ENCODE data around the gene TMEM225B. TPM values are rescaled to one million over a fixed set of nuclear protein-coding genes. Genes with fewer than 3 reads are reported as not detected.

The TMEM225B gene
- total RNA-seq, 4 donors from 2014 or later = 0.68 to 1.6 TPM; not detected in 2

DNA sequence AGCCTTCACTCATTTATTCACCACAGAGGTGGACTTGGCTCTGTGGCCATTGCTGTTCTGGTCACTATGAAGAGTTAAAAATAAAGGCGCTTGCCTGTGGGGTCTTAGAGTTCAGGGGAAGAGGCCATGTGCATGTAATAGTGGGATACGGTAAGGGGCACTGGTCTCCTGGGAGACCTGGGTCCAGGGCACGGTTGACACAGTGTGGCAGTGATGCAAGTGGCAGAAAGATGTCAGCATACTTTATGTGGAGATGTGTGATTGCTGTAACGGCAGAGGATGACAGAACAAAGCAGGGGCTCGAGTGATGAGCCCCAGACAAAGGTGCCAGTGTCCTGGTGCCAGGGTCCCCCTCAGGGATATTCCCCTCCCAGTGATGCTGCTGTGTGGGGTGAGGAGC is 27.3 kb downstream of the TMEM225B start:
- Histone ChIP-seq H3K9me3 (no peaks in the 10 kb centered on the region), H3K27ac (no peak overlapping the region), H3K27me3 (no peaks in the 10 kb centered on the region), H3K4me1 (peaks cover 0 to 4% (median 0%) of the 10 kb centered on the region in 4 donors), H3K4me3 (no peak overlapping the region), H3K36me3 (peaks cover 0 to 86% (median 32%) of the 10 kb centered on the region in 4 donors)
- in situ Hi-C loops (cut with MboI; ENCODE audit: low pct_ligation_motif_present in 1 of 4, low pct_unique_long_range_greater_than_20kb in 1 of 4, low sequenced_read_pairs in 3 of 4) (no loop called here), intact Hi-C loops (cut with DNase I; ENCODE audit: low total_unique reads) (no loop called here)
- WGBS, 2 donors (ENCODE audit: low coverage in 1 of 2) = 90 to 93% methylated on average over 2 to 5 of the region's 5 CpGs
- TF ChIP-seq EP300 (IDR thresholded peaks at IDR 0.05; ENCODE audit: low read depth) (no peak), POLR2A (IDR thresholded peaks at IDR 0.05) (no peak), POLR2AphosphoS5 (IDR thresholded peaks at IDR 0.05) (no peak)
- TF ChIP-seq, protein P1, sequence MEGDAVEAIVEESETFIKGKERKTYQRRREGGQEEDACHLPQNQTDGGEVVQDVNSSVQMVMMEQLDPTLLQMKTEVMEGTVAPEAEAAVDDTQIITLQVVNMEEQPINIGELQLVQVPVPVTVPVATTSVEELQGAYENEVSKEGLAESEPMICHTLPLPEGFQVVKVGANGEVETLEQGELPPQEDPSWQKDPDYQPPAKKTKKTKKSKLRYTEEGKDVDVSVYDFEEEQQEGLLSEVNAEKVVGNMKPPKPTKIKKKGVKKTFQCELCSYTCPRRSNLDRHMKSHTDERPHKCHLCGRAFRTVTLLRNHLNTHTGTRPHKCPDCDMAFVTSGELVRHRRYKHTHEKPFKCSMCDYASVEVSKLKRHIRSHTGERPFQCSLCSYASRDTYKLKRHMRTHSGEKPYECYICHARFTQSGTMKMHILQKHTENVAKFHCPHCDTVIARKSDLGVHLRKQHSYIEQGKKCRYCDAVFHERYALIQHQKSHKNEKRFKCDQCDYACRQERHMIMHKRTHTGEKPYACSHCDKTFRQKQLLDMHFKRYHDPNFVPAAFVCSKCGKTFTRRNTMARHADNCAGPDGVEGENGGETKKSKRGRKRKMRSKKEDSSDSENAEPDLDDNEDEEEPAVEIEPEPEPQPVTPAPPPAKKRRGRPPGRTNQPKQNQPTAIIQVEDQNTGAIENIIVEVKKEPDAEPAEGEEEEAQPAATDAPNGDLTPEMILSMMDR (IDR thresholded peaks at IDR 0.05) = no peak
- no peak for DNase-seq

DNA sequence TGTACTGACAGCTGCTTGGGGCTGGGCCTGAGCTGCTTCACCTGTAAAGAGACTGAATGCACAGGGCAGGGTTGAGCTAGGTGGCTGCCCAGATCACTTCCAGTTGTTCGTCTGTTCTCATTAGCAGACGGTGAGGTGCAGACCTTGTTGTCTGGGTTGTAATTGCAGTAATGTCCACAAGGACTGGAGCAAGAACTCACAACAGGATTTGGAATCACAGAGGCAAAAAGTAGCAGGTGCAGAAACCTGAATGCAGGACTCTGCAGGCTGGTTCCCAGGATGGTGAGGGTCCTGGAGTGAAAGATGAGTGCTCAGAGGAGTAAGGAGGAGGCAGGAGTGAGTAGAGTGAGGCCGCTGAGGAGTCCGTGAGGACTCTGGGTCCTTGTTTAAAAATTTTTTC is 27.9 kb downstream of the TMEM225B start:
- WGBS, 2 donors (ENCODE audit: low coverage in 1 of 2) = 95% methylated on average over 4 of the region's 4 CpGs; no CpG with 5 or more reads in 1 of the 2 donors
- in situ Hi-C loops (cut with MboI; ENCODE audit: low pct_ligation_motif_present in 1 of 4, low pct_unique_long_range_greater_than_20kb in 1 of 4, low sequenced_read_pairs in 3 of 4) (no loop called here), intact Hi-C loops (cut with DNase I; ENCODE audit: low total_unique reads) (no loop called here)
- TF ChIP-seq EP300 (IDR thresholded peaks at IDR 0.05; ENCODE audit: low read depth) = no peak
- TF ChIP-seq POLR2AphosphoS5 (IDR thresholded peaks at IDR 0.05) = no peak
- TF ChIP-seq, protein P1 (IDR thresholded peaks at IDR 0.05) = no peak
- no peak for TF ChIP-seq POLR2A (IDR thresholded peaks at IDR 0.05)
- no peak for DNase-seq
- H3K9me3 ChIP-seq = no peaks in the 10 kb centered on the region
- peaks cover 0 to 81% (median 29%) of the 10 kb centered on the region in 4 donors for H3K36me3 ChIP-seq
- peaks cover 0 to 4% (median 0%) of the 10 kb centered on the region in 4 donors for H3K4me1 ChIP-seq
- no peak overlapping the region for H3K4me3 ChIP-seq
- H3K27ac ChIP-seq = no peak overlapping the region
- no peaks in the 10 kb centered on the region for H3K27me3 ChIP-seq

DNA sequence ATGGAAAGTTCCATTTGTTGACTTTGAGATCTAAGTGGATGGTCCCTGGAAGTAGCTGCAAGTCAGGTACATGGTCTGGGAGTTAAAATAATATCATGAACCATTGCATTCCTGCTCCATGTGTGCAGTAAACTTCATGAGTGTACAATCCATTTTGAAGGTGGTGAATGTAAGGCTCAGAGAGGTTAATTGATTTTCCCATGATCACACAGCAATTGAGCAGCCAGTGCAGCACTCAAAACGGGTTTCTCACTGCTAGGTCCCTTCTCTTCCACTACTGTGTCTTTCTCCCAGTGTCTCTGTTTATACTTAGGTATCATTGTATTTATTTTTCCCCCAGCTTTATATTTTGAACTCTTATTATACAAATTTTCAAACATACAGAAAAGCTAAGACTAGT is 28.6 kb downstream of the TMEM225B start:
- Histone ChIP-seq H3K27me3 (no peaks in the 10 kb centered on the region), H3K4me1 (peaks cover 0 to 4% (median 0%) of the 10 kb centered on the region in 4 donors), H3K36me3 (peaks cover 0 to 75% (median 27%) of the 10 kb centered on the region in 4 donors), H3K4me3 (no peak overlapping the region), H3K27ac (no peak overlapping the region), H3K9me3 (no peaks in the 10 kb centered on the region)
- in situ Hi-C loops (cut with MboI; ENCODE audit: low pct_ligation_motif_present in 1 of 4, low pct_unique_long_range_greater_than_20kb in 1 of 4, low sequenced_read_pairs in 3 of 4) (no loop called here), intact Hi-C loops (cut with DNase I; ENCODE audit: low total_unique reads) (no loop called here)
- no peak for TF ChIP-seq POLR2A (IDR thresholded peaks at IDR 0.05)
- TF ChIP-seq, protein P1 (IDR thresholded peaks at IDR 0.05) = no peak
- TF ChIP-seq EP300 (IDR thresholded peaks at IDR 0.05; ENCODE audit: low read depth) = no peak
- TF ChIP-seq POLR2AphosphoS5 (IDR thresholded peaks at IDR 0.05) = no peak
- no peak for DNase-seq
- 78 to 100% methylated on average over 1 of the region's 1 CpG for WGBS, 2 donors (ENCODE audit: low coverage in 1 of 2)

DNA sequence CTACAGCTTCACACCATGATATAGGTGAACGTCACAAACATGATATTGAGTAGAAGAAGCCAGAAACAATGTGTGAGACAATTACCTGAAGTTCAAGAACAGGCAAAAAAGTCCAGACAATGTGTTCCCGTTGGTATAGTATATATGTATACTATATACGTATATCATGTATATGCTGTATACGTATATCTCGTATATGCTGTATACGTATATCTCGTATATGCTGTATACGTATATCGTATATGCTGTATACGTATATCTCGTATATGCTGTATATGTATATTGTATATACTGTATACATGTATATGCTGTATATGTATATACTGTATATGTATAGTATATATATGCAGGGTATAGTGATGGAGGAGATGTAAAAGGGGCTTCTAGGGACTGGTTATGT is 29.4 kb downstream of the TMEM225B start:
- peaks cover 0 to 67% (median 22%) of the 10 kb centered on the region in 4 donors for H3K36me3 ChIP-seq
- TF ChIP-seq POLR2A (IDR thresholded peaks at IDR 0.05) (no peak), POLR2AphosphoS5 (IDR thresholded peaks at IDR 0.05) (no peak), EP300 (IDR thresholded peaks at IDR 0.05; ENCODE audit: low read depth) (no peak)
- TF ChIP-seq, protein P1 (IDR thresholded peaks at IDR 0.05) = no peak
- in situ Hi-C loops (cut with MboI; ENCODE audit: low pct_ligation_motif_present in 1 of 4, low pct_unique_long_range_greater_than_20kb in 1 of 4, low sequenced_read_pairs in 3 of 4) = no loop called here

More for the DNA sequence above, 29.4 kb downstream of the TMEM225B start:
- Histone ChIP-seq H3K27me3 (no peaks in the 10 kb centered on the region), H3K9me3 (no peaks in the 10 kb centered on the region), H3K27ac (no peak overlapping the region), H3K4me3 (no peak overlapping the region), H3K4me1 (peaks cover 0 to 4% (median 0%) of the 10 kb centered on the region in 4 donors)
- DNase-seq = no peak
- whole genome bisulfite sequencing, 2 donors (ENCODE audit: low coverage in 1 of 2) = 94 to 95% methylated on average over 11 of the region's 11 CpGs
- intact Hi-C loops (cut with DNase I; ENCODE audit: low total_unique reads) = no loop called here

Data from transverse colon (tissue), 4 donors.